HepG2 (cell line): Measurements from ENCODE around the gene E2F3. TPM values are rescaled to one million over a fixed set of nuclear protein-coding genes. Genes with fewer than 3 reads are reported as not detected.

Experiments
- EEA1 ChIP-seq: sonication (generic); formaldehyde crosslinking; IDR thresholded peaks from 2 replicates; pipeline ENCODE4 v1.5.1; 2020; ENCODE audit warnings: mild to moderate bottlenecking, missing genetic modification reagents, borderline replicate concordance
- EZH2 ChIP-seq: conservative IDR thresholded peaks from 2 replicates; pipeline ENCODE4 v1.6.1; 2012; ENCODE audit warnings: mild to moderate bottlenecking, low read depth, low read length, moderate library complexity
- GTF3A ChIP-seq: sonication (generic); formaldehyde crosslinking; conservative IDR thresholded peaks from 2 replicates; pipeline ENCODE4 v1.4.0; 2020; ENCODE audit warnings: mild to moderate bottlenecking, missing genetic modification reagents
- MATR3 ChIP-seq: sonication (generic); formaldehyde crosslinking; IDR thresholded peaks from 2 replicates; pipeline ENCODE4 v1.4.0; 2020; ENCODE audit warnings: missing genetic modification reagents
- MTF2 ChIP-seq: sonication (generic); formaldehyde crosslinking; IDR thresholded peaks from 2 replicates; pipeline ENCODE4 v1.5.0; 2020; ENCODE audit warnings: missing genetic modification reagents, borderline replicate concordance
- NFATC3 ChIP-seq: sonication (generic); formaldehyde crosslinking; IDR thresholded peaks from 2 replicates; pipeline ENCODE4 v1.5.1; 2020; ENCODE audit warnings: mild to moderate bottlenecking, missing genetic modification reagents
- NFKB2 ChIP-seq: sonication (generic); formaldehyde crosslinking; IDR thresholded peaks from 2 replicates; pipeline ENCODE4 v1.4.0; 2020; ENCODE audit warnings: missing genetic modification reagents, borderline replicate concordance
- NFKBIZ ChIP-seq: IDR thresholded peaks from 2 replicates; pipeline ENCODE4 v1.6.1; 2018; ENCODE audit warnings: missing genetic modification reagents, missing compliant biosample characterization
- ZFP91 ChIP-seq: sonication (generic); formaldehyde crosslinking; IDR thresholded peaks from 2 replicates; pipeline ENCODE4 v1.9.0; 2022; ENCODE audit warnings: missing genetic modification reagents, mild to moderate bottlenecking, borderline replicate concordance
- ZHX2 ChIP-seq, 2 experiments: sonication (generic) in 1 of 2; formaldehyde crosslinking in 1 of 2; IDR thresholded peaks; 2 replicates each; pipeline versions ENCODE4 v1.6.1 to v1.9.0; 2014 to 2022; ENCODE audit warnings: antibody characterized with exemption in 1 of 2, borderline replicate concordance in 1 of 2, inconsistent platforms in 1 of 2, low read depth in 1 of 2, missing genetic modification reagents in 1 of 2
- ZNF431 ChIP-seq: sonication (generic); formaldehyde crosslinking; IDR thresholded peaks from 2 replicates; pipeline ENCODE4 v1.9.0; 2022; ENCODE audit warnings: missing genetic modification reagents, low read depth, mild to moderate bottlenecking, borderline replicate concordance
- ZNF776 ChIP-seq: sonication (generic); formaldehyde crosslinking; IDR thresholded peaks from 2 replicates; pipeline ENCODE4 v1.4.0; 2020; ENCODE audit warnings: mild to moderate bottlenecking, missing genetic modification reagents
- ZNF883 ChIP-seq: sonication (generic); formaldehyde crosslinking; IDR thresholded peaks from 2 replicates; pipeline ENCODE4 v1.5.1; 2020; ENCODE audit warnings: mild to moderate bottlenecking, missing genetic modification reagents; ENCODE audit errors: not compliant biosample characterization
- ZXDC ChIP-seq: sonication (generic); formaldehyde crosslinking; IDR thresholded peaks from 2 replicates; pipeline ENCODE4 v1.5.0; 2020; ENCODE audit warnings: mild to moderate bottlenecking, missing genetic modification reagents
- polyA plus RNA-seq, 8 experiments: library from polyadenylated mRNA; depleted of rRNA in 3 of 8; stranded (reverse) in 7 of 8; unstranded in 1 of 8; fragments of >200 nt; fragmentation: Illumina TruSeq in 4 of 8; extraction: Trizol in 4 of 8; gene quantifications; 2 replicates each; pipeline versions ENCODE4 v1.2.1 to v1.2.3, GENCODE V29; 2011 to 2016; ENCODE audit warnings: low read depth in 4 of 8, missing spikeins in 1 of 8, mixed read lengths in 1 of 8; ENCODE audit not compliant: insufficient read depth in 1 of 8
- total RNA-seq, 5 experiments: library from RNA; depleted of rRNA; stranded (reverse); fragments of >200 nt; fragmentation: Illumina TruSeq; extraction: Trizol; gene quantifications; 2 replicates each; pipeline ENCODE4 v1.2.3, GENCODE V29; 2016; ENCODE audit warnings: low read depth in 1 of 5

E2F3 gene
- total and polyA plus RNA-seq, 2 of the 13 experiments (the other 11 are each of a cell fraction or from before 2014, with no cell fraction given) = 8.5 to 12.7 TPM

- no peak for TF ChIP-seq EEA1 (CRISPR knock-in tag)
- no peak for TF ChIP-seq GTF3A
- TF ChIP-seq NFKBIZ (CRISPR knock-in tag) = no peak
- TF ChIP-seq EZH2 = no peak
- TF ChIP-seq ZFP91 (CRISPR knock-in tag) = no peak
- no peak for TF ChIP-seq MTF2 (CRISPR knock-in tag)
- no peak for TF ChIP-seq ZNF776 (CRISPR knock-in tag)
- no peak for TF ChIP-seq MATR3 (CRISPR knock-in tag)
- TF ChIP-seq ZNF883 (CRISPR knock-in tag) = no peak
- no peak for TF ChIP-seq ZNF431
- no peak for TF ChIP-seq NFATC3 (CRISPR knock-in tag)
- TF ChIP-seq ZHX2 (IDR thresholded peaks at IDR 0.05; ENCODE audit: low read depth) = no peak
- TF ChIP-seq ZHX2 (CRISPR knock-in tag; IDR thresholded peaks at IDR 0.05; ENCODE audit: borderline replicate concordance) = no peak
- TF ChIP-seq NFKB2 (CRISPR knock-in tag) = no peak
- no peak for TF ChIP-seq ZXDC (CRISPR knock-in tag)
Observed at GRCh38 chr6:20403766-20404640, 2.3 kb downstream of the E2F3 start (continued).
